HCT116 (cell line): ENCODE measurements around the gene TMED10. TPM values are rescaled to one million over a fixed set of nuclear protein-coding genes. Genes with fewer than 3 reads are reported as not detected.

Experiments
- ATAC-seq: fragments of 200-7000 bp; cut with Tn5 transposase; 2 replicates; pipeline ENCODE4 v1.9.1; 2020; ENCODE audit warnings: mild to moderate bottlenecking, moderate library complexity
- BruUV-seq: library from RNA; stranded (reverse); fragments of 400-500 nt; replicated peaks from 2 replicates; lab custom pipeline; 2021; lab: Mats Ljungman, UMichigan
- CTCF ChIA-PET: fragments of 300-600 bp; sonication (Branson Sonifier 250); formaldehyde crosslinking; loops from one replicate; lab custom pipeline; 2021; ENCODE audit warnings: antibody characterized with exemption; lab: Charles Lee
- POLR2A ChIA-PET: fragments of 300-600, 350-600 bp; sonication (Branson Sonifier 250); formaldehyde crosslinking; loops from one replicate; lab custom pipeline; 2021; ENCODE audit warnings: antibody characterized with exemption; lab: Charles Lee
- RAD21 ChIA-PET, 2 experiments: fragments of 300-600 bp; sonication (Branson Sonifier 250); formaldehyde crosslinking; loops; one replicate each; lab custom pipeline; 2023; ENCODE audit warnings: low total read pairs in 2 of 2; ENCODE audit not compliant: uncharacterized antibody in 2 of 2, unreplicated experiment in 2 of 2, low non-redundant PET in 1 of 2; lab: Charles Lee
- DNase-seq: peaks from one replicate; pipeline ENCODE4 v3.0.0-alpha.2; 2010; ENCODE audit warnings: low read depth, low spot score
- H2AFZ ChIP-seq: fragments of 200-600 bp; shearing (Covaris generic), sonication (generic); 2 replicates; pipeline ENCODE4 v1.6.1; 2017; ENCODE audit warnings: low read depth, mixed run types, mixed read lengths, antibody characterized with exemption, low read length; ENCODE audit not compliant: poor library complexity, severe bottlenecking
- H3K27ac ChIP-seq: 2 replicates; pipeline ENCODE4 v1.5.1; 2012; ENCODE audit warnings: low read depth, low read length
- H3K27me3 ChIP-seq: fragments of 200-600 bp; sonication (generic); 2 replicates; pipeline ENCODE4 v1.6.1; 2016; ENCODE audit warnings: mixed run types, low read length, mixed read lengths; ENCODE audit not compliant: insufficient read depth
- H3K36me3 ChIP-seq, 2 experiments: fragments of 200-500 bp in 1 of 2; fragments of 200-600 bp in 1 of 2; sonication (Bioruptor generic) in 1 of 2; sonication (generic) in 1 of 2; 2 replicates each; pipeline versions ENCODE4 v1.5.1 to v1.6.1; 2014 to 2016; ENCODE audit warnings: low read length in 2 of 2, inconsistent platforms in 1 of 2, mixed read lengths in 1 of 2, mixed run types in 1 of 2; ENCODE audit not compliant: insufficient read depth in 2 of 2, control insufficient read depth in 1 of 2
- H3K4me1 ChIP-seq, 2 experiments: fragments of 200-600 bp in 1 of 2; sonication (generic) in 1 of 2; 2 replicates each; pipeline versions ENCODE4 v1.5.1 to v1.6.1; 2012 to 2017; ENCODE audit warnings: low read length in 2 of 2, inconsistent platforms in 1 of 2, mild to moderate bottlenecking in 1 of 2, mixed read lengths in 1 of 2, mixed run types in 1 of 2, moderate library complexity in 1 of 2; ENCODE audit not compliant: insufficient read depth in 2 of 2, control insufficient read depth in 1 of 2
- H3K4me2 ChIP-seq: fragments of 200-600 bp; sonication (generic); 2 replicates; pipeline ENCODE4 v1.6.1; 2017; ENCODE audit warnings: mixed run types, low read length, mixed read lengths
- H3K4me3 ChIP-seq, 2 experiments: fragments of 200-600 bp in 1 of 2; sonication (generic) in 1 of 2; replicated peaks in 1 of 2; 2 replicates each; pipeline ENCODE4 v1.5.1; 2011 to 2016; ENCODE audit warnings: low read length in 2 of 2, control low read depth in 1 of 2, low read depth in 1 of 2, mild to moderate bottlenecking in 1 of 2, mixed read lengths in 1 of 2, mixed run types in 1 of 2
- H3K79me2 ChIP-seq: fragments of 200-600 bp; sonication (generic); 2 replicates; pipeline ENCODE4 v1.6.1; 2017; ENCODE audit warnings: mild to moderate bottlenecking, mixed run types, low read length, moderate library complexity, mixed read lengths; ENCODE audit not compliant: insufficient read depth
- H3K9ac ChIP-seq: fragments of 200-600 bp; sonication (generic); 2 replicates; pipeline ENCODE4 v1.6.1; 2016; ENCODE audit warnings: low read length, mixed read lengths
- H3K9me2 ChIP-seq: fragments of 200-600 bp; sonication (generic), shearing (Covaris generic); 2 replicates; pipeline ENCODE4 v1.6.1; 2017; ENCODE audit warnings: mixed run types, mild to moderate bottlenecking, moderate library complexity; ENCODE audit not compliant: insufficient read depth
- H3K9me3 ChIP-seq, 2 experiments: fragments of 200-500 bp in 1 of 2; fragments of 200-600 bp in 1 of 2; sonication (Bioruptor generic) in 1 of 2; sonication (generic) in 1 of 2; 2 replicates each; pipeline ENCODE4 v1.6.1; 2014 to 2017; ENCODE audit warnings: low read length in 2 of 2, mixed read lengths in 2 of 2, inconsistent platforms in 1 of 2, low read depth in 1 of 2, mild to moderate bottlenecking in 1 of 2, mixed run types in 1 of 2, moderate library complexity in 1 of 2; ENCODE audit not compliant: control insufficient read depth in 1 of 2, insufficient read depth in 1 of 2
- H4K20me1 ChIP-seq: fragments of 200-600 bp; sonication (generic), shearing (Covaris generic); 2 replicates; pipeline ENCODE4 v1.6.1; 2017; ENCODE audit warnings: mixed run types, mild to moderate bottlenecking, moderate library complexity; ENCODE audit not compliant: insufficient read depth
- CTCF ChIP-seq, 3 experiments: fragments of 200-600 bp in 1 of 3; sonication (generic) in 1 of 3; IDR thresholded peaks in 2 of 3; conservative IDR thresholded peaks in 1 of 3; 2 replicates each; pipeline ENCODE4 v1.5.1; 2012 to 2017; ENCODE audit warnings: low read depth in 2 of 3, low read length in 2 of 3, antibody characterized with exemption in 1 of 3, borderline replicate concordance in 1 of 3, control low read depth in 1 of 3, mild to moderate bottlenecking in 1 of 3, mixed read lengths in 1 of 3, mixed run types in 1 of 3, moderate library complexity in 1 of 3; ENCODE audit not compliant: insufficient read depth in 1 of 3
- EZH2 ChIP-seq: fragments of 200-600 bp; sonication (generic); IDR thresholded peaks from 2 replicates; pipeline ENCODE4 v1.6.1; 2017; ENCODE audit warnings: antibody characterized with exemption, mixed run types
- POLR2AphosphoS5 ChIP-seq: IDR thresholded peaks from 2 replicates; pipeline ENCODE4 v1.6.1; 2011; ENCODE audit warnings: mild to moderate bottlenecking, low read depth, low read length, moderate library complexity
- RAD21 ChIP-seq: IDR thresholded peaks from 2 replicates; pipeline ENCODE4 v1.6.1; 2012; ENCODE audit warnings: low read depth, mild to moderate bottlenecking
- SP1 ChIP-seq: IDR thresholded peaks from 2 replicates; pipeline ENCODE4 v1.6.1; 2012; ENCODE audit warnings: low read depth
- intact Hi-C: fragments of 100-400 bp; cut with micrococcal nuclease; formaldehyde crosslinking; loops from 2 replicates; pipeline ENCODE4 v1.10.0; 2022
- total RNA-seq: library from RNA; stranded (reverse); gene quantifications from one replicate; pipeline ENCODE4 v1.2.1, GENCODE V29; 2021; ENCODE audit not compliant: unreplicated experiment

Gene TMED10
- total RNA-seq, 1 experiment from 2014 or later, result 303 TPM

- Histone ChIP-seq H4K20me1 (no peaks in the 10 kb centered on the region), H2AFZ (no peak overlapping the region), H3K27me3 (no peaks in the 10 kb centered on the region), H3K4me2 (no peak overlapping the region), H3K36me3 (peaks cover 0 to 30% of the 10 kb centered on the region in 2 experiments; a peak in 2 of 4 replicates), H3K4me1 (peaks cover 10 to 15% of the 10 kb centered on the region in 2 experiments), H3K4me3 (no peak overlapping the region), H3K9ac (no peak overlapping the region), H3K27ac (no peak overlapping the region), H3K9me2 (no peaks in the 10 kb centered on the region), H3K9me3 (no peaks in the 10 kb centered on the region), H3K79me2 (peaks cover 37% of the 10 kb centered on the region)
- ChIA-PET CTCF (interaction anchor here (1.2 to 2.6 kb wide), 3 partner anchors 163 to 171 kb away, joined by 5 to 12 read pairs (median 8); no protein-coding TSS in a partner anchor), RAD21 (interaction anchor here in 1 of 2 experiments (0.6 to 1.4 kb wide), 3 partner anchors 61 to 748 kb away, joined by 3 to 5 read pairs (median 4); no protein-coding TSS in a partner anchor), POLR2A (interaction anchor here (1.2 kb wide), 1 partner anchor 166 kb away, joined by 3 read pairs; no protein-coding TSS in a partner anchor)
- TF ChIP-seq SP1, result no peak
- TF ChIP-seq RAD21, result peak; percentile 88
- no peak for TF ChIP-seq EZH2
- peak; percentile 64 to 79 (median 75) for TF ChIP-seq CTCF (IDR thresholded peaks at IDR 0.05 in 2 of 3, conservative IDR thresholded peaks at IDR 0.05 in 1 of 3; ENCODE audit: borderline replicate concordance in 1 of 3, insufficient read depth in 1 of 3, low read depth in 2 of 3, low read length in 2 of 3)
- peak; percentile 48 for TF ChIP-seq POLR2AphosphoS5
- peak; percentile 79 for ATAC-seq
- TSS peak; percentile 43 for BruUV-seq
- intact Hi-C loops, result loop anchor here (1.0 kb wide), 3 partner anchors 164 to 356 kb away; no protein-coding TSS in a partner anchor
- peak; percentile 65 for DNase-seq
Measured at GRCh38 chr14:75132382-75133086, 43.9 kb downstream of the TMED10 start.
